Natural killer cell (primary cell): ENCODE measurements around the gene GLIS1. TPM values are rescaled to one million over a fixed set of nuclear protein-coding genes. Genes with fewer than 3 reads are reported as not detected.

Source experiments
- ATAC-seq, 3 donors: fragments of 150-1000 bp in 2 of 3; fragments of 200-7000 bp in 1 of 3; cut with Tn5 transposase; 1 replicate in 1 of 3; 2 replicates in 2 of 3; pipeline ENCODE4 v1.10.0; 2021; ENCODE audit warnings: mild to moderate bottlenecking in 2 of 3, moderate library complexity in 2 of 3
- DNase-seq, 2 donors: peaks; one replicate each; pipeline versions ENCODE4 v3.0.0 to v3.0.0-alpha.2; 2013 to 2021; ENCODE audit warnings: mixed read lengths in 1 of 2
- H3K27ac ChIP-seq: one replicate; pipeline ENCODE4 v1.5.1; 2013; ENCODE audit warnings: mild to moderate bottlenecking, low read length
- H3K27me3 ChIP-seq: one replicate; pipeline ENCODE4 v1.6.1; 2013; ENCODE audit warnings: low read length; ENCODE audit not compliant: control insufficient read depth, insufficient read depth
- H3K36me3 ChIP-seq: one replicate; pipeline ENCODE4 v1.6.1; 2013; ENCODE audit warnings: low read length; ENCODE audit not compliant: control insufficient read depth, insufficient read depth
- H3K4me1 ChIP-seq: one replicate; pipeline ENCODE4 v1.6.1; 2013; ENCODE audit warnings: low read length; ENCODE audit not compliant: control insufficient read depth, insufficient read depth
- H3K4me3 ChIP-seq: one replicate; pipeline ENCODE4 v1.5.1; 2013; ENCODE audit warnings: low read length
- H3K9me3 ChIP-seq: one replicate; pipeline ENCODE4 v1.6.1; 2013; ENCODE audit warnings: low read length; ENCODE audit not compliant: control insufficient read depth, insufficient read depth
- H3K27ac Mint-ChIP-seq, 2 donors: one replicate each; pipeline ENCODE4 v1.8.0; 2022; ENCODE audit warnings: mild to moderate bottlenecking in 2 of 2, mixed read lengths in 2 of 2, moderate library complexity in 1 of 2
- H3K27me3 Mint-ChIP-seq, 2 donors: one replicate each; pipeline ENCODE4 v1.8.0; 2022; ENCODE audit warnings: low read depth in 2 of 2, mixed read lengths in 2 of 2
- H3K36me3 Mint-ChIP-seq: one replicate; pipeline ENCODE4 v1.8.0; 2022; ENCODE audit warnings: mixed read lengths
- H3K4me1 Mint-ChIP-seq, 2 donors: one replicate each; pipeline ENCODE4 v1.8.0; 2022; ENCODE audit warnings: mixed read lengths in 2 of 2
- H3K4me3 Mint-ChIP-seq: one replicate; pipeline ENCODE4 v1.8.0; 2022; ENCODE audit warnings: mild to moderate bottlenecking, moderate library complexity, mixed read lengths
- H3K9me3 Mint-ChIP-seq, 2 donors: one replicate each; pipeline ENCODE4 v1.8.0; 2022; ENCODE audit warnings: mixed read lengths in 2 of 2
- WGBS: methylation state at CpG from one replicate; pipeline ENCODE4 v1.1.7; 2013; ENCODE audit warnings: missing lambda C conversion rate; ENCODE audit not compliant: insufficient coverage; 5-methylcytosine and 5-hydroxymethylcytosine counted together
- intact Hi-C: fragments of 100-400 bp; cut with micrococcal nuclease; formaldehyde crosslinking; loops from one replicate; pipeline ENCODE4 v1.14.2; 2022
- total RNA-seq, 4 donors: library from RNA; stranded (reverse); fragments of 120-200 nt in 1 of 4; gene quantifications; one replicate each; pipeline versions ENCODE4 v1.2.3 to v1.2.4, GENCODE V29; 2013 to 2022
- TF ChIP-seq, protein P1 (sequence below): fragments of 200-600 bp; IDR thresholded peaks from one replicate; pipeline ENCODE4 v1.8.0; 2022; ENCODE audit warnings: antibody characterized with exemption

GLIS1 gene
- total RNA-seq, 3 donors from 2014 or later (not counting 1 experiment from before 2014, with no cell fraction given) = not detected

- no peaks in the 10 kb centered on the region for H3K27me3 ChIP-seq
- no peaks in the 10 kb centered on the region for H3K36me3 Mint-ChIP-seq
- TF ChIP-seq, protein P1, sequence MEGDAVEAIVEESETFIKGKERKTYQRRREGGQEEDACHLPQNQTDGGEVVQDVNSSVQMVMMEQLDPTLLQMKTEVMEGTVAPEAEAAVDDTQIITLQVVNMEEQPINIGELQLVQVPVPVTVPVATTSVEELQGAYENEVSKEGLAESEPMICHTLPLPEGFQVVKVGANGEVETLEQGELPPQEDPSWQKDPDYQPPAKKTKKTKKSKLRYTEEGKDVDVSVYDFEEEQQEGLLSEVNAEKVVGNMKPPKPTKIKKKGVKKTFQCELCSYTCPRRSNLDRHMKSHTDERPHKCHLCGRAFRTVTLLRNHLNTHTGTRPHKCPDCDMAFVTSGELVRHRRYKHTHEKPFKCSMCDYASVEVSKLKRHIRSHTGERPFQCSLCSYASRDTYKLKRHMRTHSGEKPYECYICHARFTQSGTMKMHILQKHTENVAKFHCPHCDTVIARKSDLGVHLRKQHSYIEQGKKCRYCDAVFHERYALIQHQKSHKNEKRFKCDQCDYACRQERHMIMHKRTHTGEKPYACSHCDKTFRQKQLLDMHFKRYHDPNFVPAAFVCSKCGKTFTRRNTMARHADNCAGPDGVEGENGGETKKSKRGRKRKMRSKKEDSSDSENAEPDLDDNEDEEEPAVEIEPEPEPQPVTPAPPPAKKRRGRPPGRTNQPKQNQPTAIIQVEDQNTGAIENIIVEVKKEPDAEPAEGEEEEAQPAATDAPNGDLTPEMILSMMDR = no peak
- no peak overlapping the region for H3K4me3 ChIP-seq
- ATAC-seq (no peak), DNase-seq (no peak)
- H3K9me3 Mint-ChIP-seq = no peaks in the 10 kb centered on the region
- no peaks in the 10 kb centered on the region for H3K4me1 ChIP-seq
- H3K4me3 Mint-ChIP-seq = no peak overlapping the region
- intact Hi-C loops = no loop called here
- peaks cover 0 to 6% of the 10 kb centered on the region in 2 donors for H3K4me1 Mint-ChIP-seq
- H3K27ac Mint-ChIP-seq = no peak overlapping the region
- H3K27me3 Mint-ChIP-seq = no peaks in the 10 kb centered on the region
- H3K27ac ChIP-seq = no peak overlapping the region
- no peaks in the 10 kb centered on the region for H3K9me3 ChIP-seq
- H3K36me3 ChIP-seq = no peaks in the 10 kb centered on the region
- 78% methylated on average over 16 of the region's 16 CpGs for WGBS
Measured at GRCh38 chr1:53639251-53639763, 99.7 kb downstream of the GLIS1 start.

DNA sequence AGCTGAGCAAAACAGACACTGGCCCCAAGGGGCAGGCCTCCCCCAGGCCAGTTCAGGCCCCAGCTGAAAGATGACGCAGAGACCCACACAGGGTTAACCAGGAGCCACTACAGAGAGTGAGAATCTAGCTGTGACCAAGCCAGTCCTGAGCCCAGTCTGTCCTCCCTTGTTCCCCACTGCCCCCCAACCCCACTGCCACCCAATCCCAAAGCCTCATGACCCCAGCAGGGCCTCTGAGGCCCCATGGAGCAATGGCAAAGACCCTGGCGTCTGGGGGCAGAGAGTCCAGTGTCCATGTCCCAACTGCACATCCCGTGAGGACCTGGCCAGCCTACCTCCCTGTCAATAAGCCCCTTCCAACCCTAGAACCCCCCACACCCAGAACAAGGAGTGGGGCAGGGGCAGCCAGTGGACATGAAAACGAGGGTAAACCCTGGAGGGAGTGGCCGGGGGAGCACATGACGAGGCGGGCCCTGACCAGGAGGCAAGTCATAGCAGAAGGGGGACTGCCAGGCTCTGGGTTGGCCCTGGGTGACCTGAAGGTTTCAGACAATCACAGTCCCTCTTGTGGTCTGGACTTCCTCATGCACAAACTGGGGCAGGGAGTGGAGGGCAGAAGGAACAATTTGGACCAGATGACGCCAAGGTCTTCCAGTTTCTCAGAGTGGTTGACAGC, 100.5 kb downstream of the GLIS1 start:
- Mint-ChIP-seq H3K4me3 (no peak overlapping the region), H3K27me3 (no peaks in the 10 kb centered on the region), H3K4me1 (peaks cover 0 to 6% of the 10 kb centered on the region in 2 donors), H3K9me3 (no peaks in the 10 kb centered on the region), H3K27ac (no peak overlapping the region), H3K36me3 (no peaks in the 10 kb centered on the region)
- H3K36me3 ChIP-seq = no peaks in the 10 kb centered on the region
- intact Hi-C loops = no loop called here
- no peak for DNase-seq
- 86% methylated on average over 8 of the region's 8 CpGs for WGBS
- ATAC-seq = no peak
- H3K9me3 ChIP-seq = no peaks in the 10 kb centered on the region
- H3K4me1 ChIP-seq = no peaks in the 10 kb centered on the region
- H3K27ac ChIP-seq = no peak overlapping the region
- TF ChIP-seq, protein P1 = no peak
- H3K27me3 ChIP-seq = no peaks in the 10 kb centered on the region
- H3K4me3 ChIP-seq = no peak overlapping the region

GRCh38 chr1:53637511-53638359, 101.2 kb downstream of the GLIS1 start:
- Mint-ChIP-seq H3K4me1 (peaks cover 0 to 6% of the 10 kb centered on the region in 2 donors), H3K27me3 (no peaks in the 10 kb centered on the region), H3K4me3 (no peak overlapping the region), H3K9me3 (no peaks in the 10 kb centered on the region), H3K27ac (no peak overlapping the region), H3K36me3 (no peaks in the 10 kb centered on the region)
- no peak overlapping the region for H3K27ac ChIP-seq
- TF ChIP-seq, protein P1 = no peak
- DNase-seq (no peak), ATAC-seq (no peak)
- no peak overlapping the region for H3K4me3 ChIP-seq
- no peaks in the 10 kb centered on the region for H3K9me3 ChIP-seq
- no peaks in the 10 kb centered on the region for H3K36me3 ChIP-seq
- intact Hi-C loops = no loop called here
- WGBS = 59% methylated on average over 14 of the region's 14 CpGs
- H3K4me1 ChIP-seq = no peaks in the 10 kb centered on the region
- no peaks in the 10 kb centered on the region for H3K27me3 ChIP-seq
